ENCODE data around the gene CNKSR2.

CNKSR2 gene

GRCh38 chrX:21374163-21374993 lies at the start of gene CNKSR2:
Gene CNKSR2 (plus strand): TSS chrX:21374418. CDS start chrX:21374898, 480 bp downstream.
- DNase-seq (ENCODE audit: low spot score) = peak; percentile 34

GRCh38 chrX:21354725-21355124 lies 19.5 kb upstream of the CNKSR2 start:
- DNase-seq (ENCODE audit: low spot score) = no peak

GRCh38 chrX:21355831-21356230 lies 18.4 kb upstream of the CNKSR2 start:
- no peak for DNase-seq (ENCODE audit: low spot score)

- DNase-seq (ENCODE audit: low spot score) = no peak
Measured at GRCh38 chrX:21369613-21370012, 4.6 kb upstream of the CNKSR2 start.

- DNase-seq (ENCODE audit: low spot score) = no peak
Measured at GRCh38 chrX:21373001-21373400, 1.2 kb upstream of the CNKSR2 start.

- DNase-seq (ENCODE audit: low spot score) = no peak
Measured at GRCh38 chrX:21373637-21374162, 518 bp upstream of the CNKSR2 start.

GRCh38 chrX:21374994-21375707 lies 933 bp downstream of the CNKSR2 start:
- no peak for DNase-seq (ENCODE audit: low spot score)

GRCh38 chrX:21375708-21376009 lies 1.4 kb downstream of the CNKSR2 start:
- no peak for DNase-seq (ENCODE audit: low spot score)

- no peak for DNase-seq (ENCODE audit: low spot score)
Measured at GRCh38 chrX:21376636-21377035, 2.4 kb downstream of the CNKSR2 start.

GRCh38 chrX:21379991-21380390 lies 5.8 kb downstream of the CNKSR2 start:
- DNase-seq (ENCODE audit: low spot score) = no peak

GRCh38 chrX:21382715-21383114 lies 8.5 kb downstream of the CNKSR2 start:
- DNase-seq (ENCODE audit: low spot score) = no peak

GRCh38 chrX:21383546-21383945 lies 9.3 kb downstream of the CNKSR2 start:
- no peak for DNase-seq (ENCODE audit: low spot score)

GRCh38 chrX:21384178-21384577 lies 10.0 kb downstream of the CNKSR2 start:
- no peak for DNase-seq (ENCODE audit: low spot score)

GRCh38 chrX:21394792-21395191 lies 20.6 kb downstream of the CNKSR2 start:
- no peak for DNase-seq (ENCODE audit: low spot score)

- no peak for DNase-seq (ENCODE audit: low spot score)
Measured at GRCh38 chrX:21398426-21398825, 24.2 kb downstream of the CNKSR2 start.

GRCh38 chrX:21400408-21401121 lies 26.3 kb downstream of the CNKSR2 start:
- DNase-seq (ENCODE audit: low spot score) = no peak

- DNase-seq (ENCODE audit: low spot score) = no peak
Measured at GRCh38 chrX:21408307-21408706, 34.1 kb downstream of the CNKSR2 start.

- DNase-seq (ENCODE audit: low spot score) = no peak
Measured at GRCh38 chrX:21408788-21409187, 34.6 kb downstream of the CNKSR2 start.

- DNase-seq (ENCODE audit: low spot score) = no peak
Measured at GRCh38 chrX:21412029-21412428, 37.8 kb downstream of the CNKSR2 start.

GRCh38 chrX:21412883-21413282 lies 38.7 kb downstream of the CNKSR2 start:
- no peak for DNase-seq (ENCODE audit: low spot score)

- DNase-seq (ENCODE audit: low spot score) = no peak
Measured at GRCh38 chrX:21427086-21427485, 52.9 kb downstream of the CNKSR2 start.

GRCh38 chrX:21437036-21437435 lies 62.8 kb downstream of the CNKSR2 start:
- DNase-seq (ENCODE audit: low spot score) = no peak

GRCh38 chrX:21438792-21439191 lies 64.6 kb downstream of the CNKSR2 start:
- no peak for DNase-seq (ENCODE audit: low spot score)

Data from AG08396 (cell line).